Endothelial cell of umbilical vein (primary cell): ENCODE data around the gene LPP. TPM values are rescaled to one million over a fixed set of nuclear protein-coding genes. Genes with fewer than 3 reads are reported as not detected.

Experiments used
- BruUV-seq: library from RNA; stranded (reverse); fragments of 400-500 nt; replicated peaks from 2 replicates; lab custom pipeline; 2021; lab: Mats Ljungman, UMichigan
- CTCF ChIA-PET: fragments of 300-600, 350-600 bp; sonication (Branson Sonifier 250); formaldehyde crosslinking; loops from one replicate; lab custom pipeline; 2021; ENCODE audit warnings: antibody characterized with exemption, inconsistent platforms; lab: Charles Lee
- POLR2A ChIA-PET: fragments of 300-600, 350-600 bp; sonication (Branson Sonifier 250); formaldehyde crosslinking; loops from one replicate; lab custom pipeline; 2021; ENCODE audit warnings: antibody characterized with exemption, inconsistent platforms; lab: Charles Lee
- DNase-seq: peaks from one replicate; pipeline ENCODE4 v3.0.0-alpha.2; 2011; ENCODE audit warnings: low read depth, low spot score
- FAIRE-seq: peaks from 2 replicates; lab custom pipeline; 2011; peaks lifted over from hg19 to GRCh38; lab: Jason Lieb, UNC
- H2AFZ ChIP-seq: 2 replicates; pipeline ENCODE4 v1.6.0; 2012; ENCODE audit warnings: low read depth, low read length, control low read depth, inconsistent platforms
- H3K27ac ChIP-seq: 2 replicates; pipeline ENCODE4 v1.5.1; 2011; ENCODE audit warnings: low read depth, mild to moderate bottlenecking, control low read depth, low read length, moderate library complexity; ENCODE audit not compliant: insufficient read depth
- H3K27me3 ChIP-seq, 2 experiments: 2 replicates each; pipeline versions ENCODE4 v1.6.0 to v1.6.1; 2011; ENCODE audit warnings: low read length in 2 of 2, mixed read lengths in 1 of 2; ENCODE audit not compliant: control insufficient read depth in 2 of 2, insufficient read depth in 2 of 2
- H3K36me3 ChIP-seq, 2 experiments: 2 replicates in 1 of 2; 3 replicates in 1 of 2; pipeline ENCODE4 v1.5.1; 2011; ENCODE audit warnings: low read length in 2 of 2, mild to moderate bottlenecking in 1 of 2, moderate library complexity in 1 of 2; ENCODE audit not compliant: control insufficient read depth in 2 of 2, insufficient read depth in 2 of 2; ENCODE audit errors: extremely low read depth in 1 of 2
- H3K4me1 ChIP-seq: 3 replicates; pipeline ENCODE4 v1.5.1; 2011; ENCODE audit warnings: mild to moderate bottlenecking, low read length; ENCODE audit not compliant: control insufficient read depth, insufficient read depth; ENCODE audit errors: extremely low read depth
- H3K4me2 ChIP-seq: 2 replicates; pipeline ENCODE4 v1.6.1; 2011; ENCODE audit warnings: low read length, control low read depth, mixed read lengths; ENCODE audit not compliant: insufficient read depth
- H3K4me3 ChIP-seq, 3 experiments: fragments of 200-600 bp in 1 of 3; sonication (generic), shearing (Covaris generic) in 1 of 3; replicated peaks in 1 of 3; 2 replicates each; pipeline ENCODE4 v1.5.1; 2011 to 2016; ENCODE audit warnings: control low read depth in 3 of 3, low read length in 3 of 3, mild to moderate bottlenecking in 2 of 3, inconsistent platforms in 1 of 3, low read depth in 1 of 3, moderate library complexity in 1 of 3; ENCODE audit not compliant: insufficient read depth in 1 of 3
- H3K79me2 ChIP-seq: 2 replicates; pipeline ENCODE4 v1.6.0; 2012; ENCODE audit warnings: low read length, inconsistent platforms; ENCODE audit not compliant: control insufficient read depth, insufficient read depth
- H3K9ac ChIP-seq: replicated peaks from 2 replicates; pipeline ENCODE3; 2011; ENCODE audit warnings: low read length, control low read depth; ENCODE audit not compliant: insufficient read depth; ENCODE audit errors: extremely low read depth
- H3K9me1 ChIP-seq: replicated peaks from 3 replicates; pipeline ENCODE4 v1.6.0; 2011; ENCODE audit warnings: mild to moderate bottlenecking, low read length; ENCODE audit not compliant: control insufficient read depth, insufficient read depth; ENCODE audit errors: extremely low read depth
- H3K9me3 ChIP-seq: replicated peaks from 2 replicates; pipeline ENCODE4 v1.5.1; 2012; ENCODE audit warnings: low read length, inconsistent platforms; ENCODE audit not compliant: control insufficient read depth, insufficient read depth
- H4K20me1 ChIP-seq: replicated peaks from 2 replicates; pipeline ENCODE3; 2011; ENCODE audit warnings: mild to moderate bottlenecking, low read length; ENCODE audit not compliant: control insufficient read depth, insufficient read depth; ENCODE audit errors: extremely low read depth
- CTCF ChIP-seq, 2 donors: IDR thresholded peaks; 1 replicate in 1 of 2; 2 replicates in 1 of 2; pipeline ENCODE4 v1.5.1; 2011; ENCODE audit warnings: low read length in 2 of 2, mild to moderate bottlenecking in 2 of 2, moderate library complexity in 2 of 2, control low read depth in 1 of 2, inconsistent platforms in 1 of 2, low read depth in 1 of 2; ENCODE audit not compliant: insufficient read depth in 1 of 2; ENCODE audit errors: extremely low read depth in 1 of 2
- EZH2 ChIP-seq: IDR thresholded peaks from 2 replicates; pipeline ENCODE4 v1.6.1; 2012; ENCODE audit warnings: borderline replicate concordance, low read depth, mild to moderate bottlenecking, moderate library complexity, low read length, inconsistent platforms; ENCODE audit not compliant: severe bottlenecking
- FOS ChIP-seq: IDR thresholded peaks from 2 replicates; pipeline ENCODE4 v1.6.1; 2011; ENCODE audit warnings: mild to moderate bottlenecking, low read length, moderate library complexity, borderline replicate concordance; ENCODE audit not compliant: insufficient read depth
- GATA2 ChIP-seq: IDR thresholded peaks from 2 replicates; pipeline ENCODE4 v1.7.0; 2011; ENCODE audit warnings: low read depth, mild to moderate bottlenecking, moderate library complexity, mixed read lengths, low read length; ENCODE audit not compliant: insufficient read length, insufficient read depth
- JUN ChIP-seq: IDR thresholded peaks from 2 replicates; pipeline ENCODE4 v1.6.1; 2011; ENCODE audit warnings: borderline replicate concordance, low read depth; ENCODE audit not compliant: insufficient read length, insufficient read depth
- MAX ChIP-seq: IDR thresholded peaks from 2 replicates; pipeline ENCODE4 v1.6.1; 2011; ENCODE audit not compliant: insufficient read depth, insufficient read length
- MYC ChIP-seq: IDR thresholded peaks from one replicate; pipeline ENCODE4 v1.6.1; 2011; ENCODE audit warnings: mild to moderate bottlenecking, low read depth, low read length
- POLR2A ChIP-seq: IDR thresholded peaks from 2 replicates; pipeline ENCODE4 v1.6.1; 2012; ENCODE audit warnings: low read depth, mild to moderate bottlenecking, control low read depth, low read length
- POLR2AphosphoS5 ChIP-seq: IDR thresholded peaks from 2 replicates; pipeline ENCODE4 v1.6.1; 2012; ENCODE audit warnings: low read depth, mild to moderate bottlenecking, control low read depth, low read length, moderate library complexity; ENCODE audit not compliant: insufficient read depth
- dilution Hi-C: fragments of 300-500 bp; cut with MboI; formaldehyde crosslinking; loops from one replicate; pipeline ENCODE4 v1.15.0; 2019; ENCODE audit warnings: low sequenced_read_pairs; ENCODE audit not compliant: extremely low pct_ligation_motif_present
- intact Hi-C: fragments of 100-400 bp; cut with micrococcal nuclease; formaldehyde crosslinking; loops from one replicate; pipeline ENCODE4 v1.10.0; 2022
- polyA plus RNA-seq, 4 experiments: library from polyadenylated mRNA; depleted of rRNA in 3 of 4; stranded (reverse) in 3 of 4; unstranded in 1 of 4; fragments of >200 nt; gene quantifications; 2 replicates each; pipeline versions ENCODE4 v1.2.1 to v1.2.3, GENCODE V29; 2011 to 2012; ENCODE audit warnings: missing spikeins in 1 of 4
- total RNA-seq: library from RNA; stranded (reverse); gene quantifications from 2 replicates; pipeline ENCODE4 v1.2.3, GENCODE V29; 2021

LPP gene
- total and polyA plus RNA-seq, 2 donors (not counting 3 experiments of a cell fraction or from before 2014, with no cell fraction given): 16.9 to 153 TPM

GRCh38 chr3:188470508-188471130 is 316.7 kb downstream of the LPP start:
- no peaks in the 10 kb centered on the region for H3K9me3 ChIP-seq
- intact Hi-C loops: no loop called here
- ChIA-PET POLR2A (no interaction called here), CTCF (interaction anchor here (1.4 to 2.0 kb wide), 2 partner anchors 9 to 21 kb away, joined by 3 to 6 read pairs; no protein-coding TSS in a partner anchor)
- no peaks in the 10 kb centered on the region for H3K79me2 ChIP-seq
- no peak overlapping the region for H2AFZ ChIP-seq
- no peaks in the 10 kb centered on the region for H4K20me1 ChIP-seq
- H3K36me3 ChIP-seq: no peaks in the 10 kb centered on the region
- no peak overlapping the region for H3K9ac ChIP-seq
- BruUV-seq: no TSS peak
- DNase-seq (no peak), FAIRE-seq (no peak)
- no peaks in the 10 kb centered on the region for H3K9me1 ChIP-seq
- no peak overlapping the region for H3K4me3 ChIP-seq
- dilution Hi-C loops: no loop called here
- no peak for TF ChIP-seq FOS
- no peak for TF ChIP-seq EZH2
- no peak for TF ChIP-seq MYC
- no peak for TF ChIP-seq POLR2AphosphoS5
- TF ChIP-seq JUN: no peak
- no peak for TF ChIP-seq GATA2
- no peak for TF ChIP-seq MAX
- TF ChIP-seq CTCF (IDR thresholded peaks at IDR 0.05; ENCODE audit: extremely low read depth in 1 of 2, insufficient read depth in 1 of 2, low read depth in 1 of 2, low read length in 2 of 2): no peak
- no peak for TF ChIP-seq POLR2A
- no peak overlapping the region for H3K4me2 ChIP-seq
- H3K4me1 ChIP-seq: peaks cover 16% of the 10 kb centered on the region
- no peaks in the 10 kb centered on the region for H3K27me3 ChIP-seq
- no peak overlapping the region for H3K27ac ChIP-seq
